Retinal pigment epithelial cell (primary cell): ENCODE measurements around the gene RTTN.

Source experiments
- DNase-seq: peaks from one replicate; pipeline ENCODE4 v3.0.0-alpha.2; 2010; ENCODE audit warnings: low read depth
- H3K4me3 ChIP-seq: 2 replicates; pipeline ENCODE4 v1.5.1; 2011; ENCODE audit warnings: mild to moderate bottlenecking, low read length, control low read depth, moderate library complexity
- TF ChIP-seq, protein P1 (sequence below): conservative IDR thresholded peaks from 2 replicates; pipeline ENCODE4 v1.5.1; 2011; ENCODE audit warnings: low read depth, low read length, control low read depth, inconsistent platforms

The RTTN gene

DNA sequence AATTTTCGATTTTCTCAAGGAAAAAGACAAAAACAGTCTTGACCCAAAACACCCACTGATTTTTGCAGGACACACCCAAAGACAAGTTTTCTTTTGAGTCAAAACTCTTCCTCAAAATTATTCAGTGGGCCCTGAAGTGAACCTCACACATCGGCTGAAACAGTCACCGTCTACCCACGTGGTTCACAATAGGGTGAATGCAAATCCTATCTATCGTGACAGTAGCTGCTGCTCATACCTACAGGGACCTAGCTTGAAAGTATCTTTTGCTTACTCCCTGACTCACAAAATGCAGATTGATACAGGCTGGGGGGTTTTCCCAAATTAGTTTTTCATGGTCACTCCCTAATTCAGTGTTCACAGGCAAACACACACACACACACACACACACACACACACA lies 247.1 kb downstream of the RTTN start:
- TF ChIP-seq, protein P1, sequence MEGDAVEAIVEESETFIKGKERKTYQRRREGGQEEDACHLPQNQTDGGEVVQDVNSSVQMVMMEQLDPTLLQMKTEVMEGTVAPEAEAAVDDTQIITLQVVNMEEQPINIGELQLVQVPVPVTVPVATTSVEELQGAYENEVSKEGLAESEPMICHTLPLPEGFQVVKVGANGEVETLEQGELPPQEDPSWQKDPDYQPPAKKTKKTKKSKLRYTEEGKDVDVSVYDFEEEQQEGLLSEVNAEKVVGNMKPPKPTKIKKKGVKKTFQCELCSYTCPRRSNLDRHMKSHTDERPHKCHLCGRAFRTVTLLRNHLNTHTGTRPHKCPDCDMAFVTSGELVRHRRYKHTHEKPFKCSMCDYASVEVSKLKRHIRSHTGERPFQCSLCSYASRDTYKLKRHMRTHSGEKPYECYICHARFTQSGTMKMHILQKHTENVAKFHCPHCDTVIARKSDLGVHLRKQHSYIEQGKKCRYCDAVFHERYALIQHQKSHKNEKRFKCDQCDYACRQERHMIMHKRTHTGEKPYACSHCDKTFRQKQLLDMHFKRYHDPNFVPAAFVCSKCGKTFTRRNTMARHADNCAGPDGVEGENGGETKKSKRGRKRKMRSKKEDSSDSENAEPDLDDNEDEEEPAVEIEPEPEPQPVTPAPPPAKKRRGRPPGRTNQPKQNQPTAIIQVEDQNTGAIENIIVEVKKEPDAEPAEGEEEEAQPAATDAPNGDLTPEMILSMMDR, result no peak
- H3K4me3 ChIP-seq, result no peak overlapping the region
- DNase-seq, result no peak

DNA sequence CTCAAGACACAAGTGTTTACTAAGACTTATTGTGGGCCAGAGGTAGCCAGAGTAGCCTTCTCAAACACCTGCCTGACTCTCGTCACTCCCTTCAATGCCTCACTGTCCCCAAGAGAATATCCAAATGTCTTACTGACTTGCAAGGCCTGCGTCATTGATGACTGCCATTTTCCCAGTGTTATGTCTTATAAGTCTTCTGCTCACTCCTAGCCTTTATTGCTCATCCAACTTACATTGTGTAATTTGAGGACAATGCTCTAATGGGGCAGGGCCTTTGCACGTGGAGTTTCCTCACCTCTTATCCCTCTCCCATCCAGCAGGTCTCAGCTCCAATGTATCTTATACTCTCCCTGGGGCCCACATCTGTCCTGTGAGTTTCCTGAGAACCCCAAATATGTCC lies 247.7 kb downstream of the RTTN start:
- TF ChIP-seq, protein P1, result no peak
- H3K4me3 ChIP-seq, result no peak overlapping the region
- DNase-seq, result no peak

DNA sequence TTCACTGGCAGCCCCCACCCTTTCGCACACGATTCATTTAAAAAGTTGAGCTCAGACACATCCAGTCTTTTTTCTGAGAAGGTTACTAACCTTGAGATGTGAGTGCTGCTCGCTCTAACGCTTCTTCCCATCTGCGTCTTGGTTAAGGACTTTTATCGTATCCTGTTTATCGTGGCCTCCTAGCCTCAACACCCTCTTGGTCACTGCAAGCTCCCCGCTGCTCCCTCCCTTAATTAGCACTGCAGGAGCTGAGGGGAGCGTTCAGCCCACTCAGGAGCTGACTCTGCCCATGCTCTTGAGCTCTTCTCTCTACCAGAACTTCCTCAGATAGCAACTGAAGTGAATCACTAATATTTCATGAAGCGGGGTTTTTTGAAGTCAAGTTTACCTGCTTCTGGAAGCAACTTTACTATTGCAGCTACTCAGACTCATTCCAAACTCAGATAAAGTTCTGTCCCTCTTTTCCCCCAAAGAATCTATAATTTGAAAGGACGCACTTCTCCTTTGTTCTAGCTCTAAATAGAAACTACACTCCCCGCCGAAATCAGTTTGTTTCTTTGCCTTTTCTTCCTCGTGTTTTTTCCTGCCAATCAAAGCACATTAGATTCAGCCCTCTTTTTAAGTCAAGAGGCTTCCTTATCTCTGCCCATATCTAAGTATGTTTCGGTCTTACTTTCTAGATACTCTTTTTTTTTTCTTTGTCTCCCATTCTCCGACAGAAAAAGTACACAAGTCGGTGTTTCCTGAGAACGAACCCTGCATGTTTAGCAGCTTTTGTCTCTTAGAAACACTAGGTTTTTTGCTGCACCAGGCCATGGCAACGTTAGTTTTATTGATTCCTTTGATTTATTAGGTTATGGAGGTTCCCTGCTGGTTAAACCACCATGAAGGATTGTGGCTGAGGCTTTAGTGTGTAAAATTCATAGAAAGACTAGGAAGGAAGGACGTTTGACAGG lies 248.5 kb downstream of the RTTN start:
- TF ChIP-seq, protein P1, result no peak
- no peak overlapping the region for H3K4me3 ChIP-seq
- no peak for DNase-seq

DNA sequence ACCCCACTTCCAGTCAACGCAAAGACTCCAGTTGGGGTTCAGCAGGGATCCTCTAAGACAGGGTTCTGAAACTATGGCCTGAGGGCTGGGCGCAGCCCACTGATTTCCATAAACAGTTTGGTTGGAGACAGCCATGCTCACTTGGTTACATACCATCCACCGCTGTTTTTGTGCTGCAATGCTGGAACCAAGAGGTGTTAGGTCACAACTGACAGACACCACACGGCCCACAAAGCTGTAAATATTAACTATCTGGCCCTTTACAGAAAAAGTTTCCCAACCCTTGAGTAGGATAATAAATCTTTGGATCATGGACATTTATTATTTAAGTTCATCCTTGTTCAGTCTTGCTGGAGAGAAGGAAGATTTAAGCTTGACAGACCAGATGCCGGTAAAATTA lies 249.4 kb downstream of the RTTN start:
- H3K4me3 ChIP-seq, result no peak overlapping the region
- TF ChIP-seq, protein P1, result no peak
- no peak for DNase-seq

DNA sequence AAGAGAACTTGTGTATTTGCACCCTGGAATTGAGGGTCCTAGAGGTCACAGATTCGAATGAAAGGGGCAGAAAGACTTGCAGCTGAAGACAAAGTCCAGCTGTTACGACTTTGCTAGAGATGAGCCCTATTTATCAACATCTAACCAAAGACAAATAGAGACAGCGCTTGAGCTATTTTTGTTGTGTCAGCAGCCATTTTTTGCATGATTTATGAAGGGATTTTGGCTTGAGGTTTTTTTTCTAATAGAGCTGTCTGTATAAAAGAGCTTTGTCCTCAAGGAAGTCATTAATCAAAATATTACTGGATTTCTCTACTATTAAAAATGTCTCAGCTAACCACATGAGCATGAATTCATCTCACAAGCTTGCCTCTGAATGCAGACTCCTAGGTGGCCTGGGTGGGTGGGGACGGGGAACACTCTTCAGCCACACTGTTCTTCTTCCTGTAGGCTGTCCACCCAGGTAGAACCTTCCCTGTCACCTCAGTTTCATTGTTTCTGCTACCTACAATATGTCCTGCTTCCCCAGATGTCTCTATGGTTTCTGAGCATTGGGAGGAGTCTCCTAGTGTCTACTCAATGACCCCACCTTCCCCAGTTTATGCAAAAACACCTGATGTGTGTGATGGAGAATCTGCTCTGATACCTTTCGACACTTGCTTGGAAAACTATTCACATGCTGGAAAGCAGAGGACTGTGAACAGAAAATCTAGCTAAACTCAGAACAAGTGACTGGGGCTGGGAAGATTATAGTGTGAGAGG lies 250.6 kb downstream of the RTTN start:
- no peak for DNase-seq
- no peak overlapping the region for H3K4me3 ChIP-seq
- TF ChIP-seq, protein P1, result no peak

DNA sequence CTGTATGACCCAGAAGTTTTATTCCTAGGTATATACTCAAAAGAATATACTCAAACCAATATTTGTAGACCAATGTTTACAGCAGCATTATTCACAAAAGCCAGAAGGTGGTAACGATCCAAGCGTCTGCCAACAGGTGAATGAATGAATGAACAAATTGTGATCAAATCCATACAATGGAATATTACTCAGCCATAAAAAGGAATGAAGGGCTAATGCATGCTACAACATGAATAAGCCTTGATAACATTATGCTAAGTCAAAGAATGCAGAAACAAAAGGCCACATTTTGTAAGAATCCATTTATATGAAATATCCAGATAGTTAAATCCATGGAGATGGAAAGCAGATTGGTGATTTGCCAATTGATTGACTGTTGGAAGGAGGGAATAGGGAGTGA lies 252.3 kb downstream of the RTTN start:
- DNase-seq, result no peak
- TF ChIP-seq, protein P1, result no peak
- no peak overlapping the region for H3K4me3 ChIP-seq
